ENCODE measurements around the gene PIGP. TPM values are rescaled to one million over a fixed set of nuclear protein-coding genes. Genes with fewer than 3 reads are reported as not detected.

Gene PIGP
- total and polyA plus RNA-seq, 2 of the 13 experiments (the other 11 are each of a cell fraction or from before 2014, with no cell fraction given): 14.8 to 33.4 TPM

- no peak for TF ChIP-seq ZNF362 (CRISPR knock-in tag; IDR thresholded peaks at IDR 0.05; ENCODE audit: borderline replicate concordance)
- TF ChIP-seq ZFX (CRISPR knock-in tag; IDR thresholded peaks at IDR 0.05; ENCODE audit: low read depth): no peak
- TF ChIP-seq NR2F6 (IDR thresholded peaks at IDR 0.05): peak; percentile 55; the same call in 1 of the 2 replicates
- TF ChIP-seq NR2F6 (CRISPR knock-in tag; IDR thresholded peaks at IDR 0.05): 0 out of 2 replicates have a peak, but pooled peaks have one; percentile 16
- TF ChIP-seq AHR (CRISPR knock-in tag; IDR thresholded peaks at IDR 0.05): no peak
- TF ChIP-seq ZNF333 (CRISPR knock-in tag; IDR thresholded peaks at IDR 0.05; ENCODE audit: borderline replicate concordance): no peak
- TF ChIP-seq ZNF451 (CRISPR knock-in tag; IDR thresholded peaks at IDR 0.05): no peak
- no peak for TF ChIP-seq ZNF30 (CRISPR knock-in tag; IDR thresholded peaks at IDR 0.05)
- no peak for TF ChIP-seq GLI4 (CRISPR knock-in tag; IDR thresholded peaks at IDR 0.05; ENCODE audit: borderline replicate concordance)
- TF ChIP-seq ZNF263 (CRISPR knock-in tag; IDR thresholded peaks at IDR 0.05): no peak
- no peak for TF ChIP-seq TEAD2 (CRISPR knock-in tag; IDR thresholded peaks at IDR 0.05)
- TF ChIP-seq, protein P1, sequence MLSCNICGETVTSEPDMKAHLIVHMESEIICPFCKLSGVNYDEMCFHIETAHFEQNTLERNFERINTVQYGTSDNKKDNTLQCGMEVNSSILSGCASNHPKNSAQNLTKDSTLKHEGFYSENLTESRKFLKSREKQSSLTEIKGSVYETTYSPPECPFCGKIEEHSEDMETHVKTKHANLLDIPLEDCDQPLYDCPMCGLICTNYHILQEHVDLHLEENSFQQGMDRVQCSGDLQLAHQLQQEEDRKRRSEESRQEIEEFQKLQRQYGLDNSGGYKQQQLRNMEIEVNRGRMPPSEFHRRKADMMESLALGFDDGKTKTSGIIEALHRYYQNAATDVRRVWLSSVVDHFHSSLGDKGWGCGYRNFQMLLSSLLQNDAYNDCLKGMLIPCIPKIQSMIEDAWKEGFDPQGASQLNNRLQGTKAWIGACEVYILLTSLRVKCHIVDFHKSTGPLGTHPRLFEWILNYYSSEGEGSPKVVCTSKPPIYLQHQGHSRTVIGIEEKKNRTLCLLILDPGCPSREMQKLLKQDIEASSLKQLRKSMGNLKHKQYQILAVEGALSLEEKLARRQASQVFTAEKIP (CRISPR knock-in tag; IDR thresholded peaks at IDR 0.05; ENCODE audit: borderline replicate concordance): no peak
- TF ChIP-seq ZNF770 (CRISPR knock-in tag; IDR thresholded peaks at IDR 0.05): no peak
- TF ChIP-seq CREBL2 (CRISPR knock-in tag; IDR thresholded peaks at IDR 0.05; ENCODE audit: borderline replicate concordance): no peak
- no peak for TF ChIP-seq SP4 (CRISPR knock-in tag; IDR thresholded peaks at IDR 0.05)
- TF ChIP-seq NRL (CRISPR knock-in tag; IDR thresholded peaks at IDR 0.05; ENCODE audit: borderline replicate concordance): no peak
- no peak for TF ChIP-seq KMT2A (CRISPR knock-in tag; IDR thresholded peaks at IDR 0.05)
- TF ChIP-seq MED1 (CRISPR knock-in tag; IDR thresholded peaks at IDR 0.05): 0 out of 2 replicates have a peak, but pooled peaks have one; percentile 41
- no peak for TF ChIP-seq PLRG1 (conservative IDR thresholded peaks at IDR 0.05)
- TF ChIP-seq, protein P2, sequence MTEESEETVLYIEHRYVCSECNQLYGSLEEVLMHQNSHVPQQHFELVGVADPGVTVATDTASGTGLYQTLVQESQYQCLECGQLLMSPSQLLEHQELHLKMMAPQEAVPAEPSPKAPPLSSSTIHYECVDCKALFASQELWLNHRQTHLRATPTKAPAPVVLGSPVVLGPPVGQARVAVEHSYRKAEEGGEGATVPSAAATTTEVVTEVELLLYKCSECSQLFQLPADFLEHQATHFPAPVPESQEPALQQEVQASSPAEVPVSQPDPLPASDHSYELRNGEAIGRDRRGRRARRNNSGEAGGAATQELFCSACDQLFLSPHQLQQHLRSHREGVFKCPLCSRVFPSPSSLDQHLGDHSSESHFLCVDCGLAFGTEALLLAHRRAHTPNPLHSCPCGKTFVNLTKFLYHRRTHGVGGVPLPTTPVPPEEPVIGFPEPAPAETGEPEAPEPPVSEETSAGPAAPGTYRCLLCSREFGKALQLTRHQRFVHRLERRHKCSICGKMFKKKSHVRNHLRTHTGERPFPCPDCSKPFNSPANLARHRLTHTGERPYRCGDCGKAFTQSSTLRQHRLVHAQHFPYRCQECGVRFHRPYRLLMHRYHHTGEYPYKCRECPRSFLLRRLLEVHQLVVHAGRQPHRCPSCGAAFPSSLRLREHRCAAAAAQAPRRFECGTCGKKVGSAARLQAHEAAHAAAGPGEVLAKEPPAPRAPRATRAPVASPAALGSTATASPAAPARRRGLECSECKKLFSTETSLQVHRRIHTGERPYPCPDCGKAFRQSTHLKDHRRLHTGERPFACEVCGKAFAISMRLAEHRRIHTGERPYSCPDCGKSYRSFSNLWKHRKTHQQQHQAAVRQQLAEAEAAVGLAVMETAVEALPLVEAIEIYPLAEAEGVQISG (CRISPR knock-in tag; IDR thresholded peaks at IDR 0.05): no peak
- TF ChIP-seq, protein P3, sequence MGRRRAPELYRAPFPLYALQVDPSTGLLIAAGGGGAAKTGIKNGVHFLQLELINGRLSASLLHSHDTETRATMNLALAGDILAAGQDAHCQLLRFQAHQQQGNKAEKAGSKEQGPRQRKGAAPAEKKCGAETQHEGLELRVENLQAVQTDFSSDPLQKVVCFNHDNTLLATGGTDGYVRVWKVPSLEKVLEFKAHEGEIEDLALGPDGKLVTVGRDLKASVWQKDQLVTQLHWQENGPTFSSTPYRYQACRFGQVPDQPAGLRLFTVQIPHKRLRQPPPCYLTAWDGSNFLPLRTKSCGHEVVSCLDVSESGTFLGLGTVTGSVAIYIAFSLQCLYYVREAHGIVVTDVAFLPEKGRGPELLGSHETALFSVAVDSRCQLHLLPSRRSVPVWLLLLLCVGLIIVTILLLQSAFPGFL (CRISPR knock-in tag; IDR thresholded peaks at IDR 0.05): no peak
- no peak for TF ChIP-seq RBM22 (optimal IDR thresholded peaks at IDR 0.05; ENCODE audit: low read length)
These were observed 44.3 kb upstream of the PIGP start (continued) for GRCh38 chr21:37117204-37117603.
